GM12872 (cell line): ENCODE results near the gene ASF1A.

Source experiments
- TF ChIP-seq, protein P1 (sequence below): IDR thresholded peaks from 3 replicates; pipeline ENCODE4 v1.5.1; 2011; ENCODE audit warnings: low read depth, mild to moderate bottlenecking, low read length, moderate library complexity; ENCODE audit not compliant: insufficient read depth

The ASF1A gene

DNA sequence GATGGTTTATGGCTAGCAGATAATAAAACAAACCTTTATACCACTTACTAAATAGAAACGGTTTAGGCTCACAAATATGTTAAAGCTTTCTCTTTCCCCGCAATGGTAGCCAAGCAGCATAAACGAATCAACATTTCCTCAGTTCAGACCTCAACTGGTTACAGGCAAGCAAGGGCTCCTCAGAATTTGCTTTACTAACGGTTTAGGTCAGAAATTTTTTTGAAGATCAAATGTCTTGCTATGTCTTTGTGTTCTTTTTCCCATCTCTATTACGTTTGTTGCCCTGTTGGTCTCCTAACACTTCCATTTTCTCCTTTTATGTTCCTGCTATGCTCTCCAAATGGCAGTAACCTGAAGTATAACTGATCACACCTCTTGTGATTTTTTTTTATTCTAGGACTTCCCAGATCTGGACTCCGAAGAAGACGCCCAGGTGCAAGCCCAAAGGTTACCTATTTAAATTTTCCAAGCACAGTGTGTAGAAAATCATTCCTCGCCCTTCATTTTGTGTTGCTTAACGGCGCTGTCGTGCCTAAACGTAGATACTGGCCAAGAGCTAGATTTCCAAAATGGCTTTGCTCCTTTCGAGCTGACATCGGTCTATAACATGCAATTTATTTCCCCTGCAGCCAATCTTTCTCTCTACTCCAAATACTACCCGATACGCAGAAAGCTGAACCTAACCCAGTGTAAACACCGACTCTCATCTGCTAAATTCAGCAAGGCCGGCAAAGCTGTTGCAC is 717 bp upstream of the ASF1A start:
- TF ChIP-seq, protein P1, sequence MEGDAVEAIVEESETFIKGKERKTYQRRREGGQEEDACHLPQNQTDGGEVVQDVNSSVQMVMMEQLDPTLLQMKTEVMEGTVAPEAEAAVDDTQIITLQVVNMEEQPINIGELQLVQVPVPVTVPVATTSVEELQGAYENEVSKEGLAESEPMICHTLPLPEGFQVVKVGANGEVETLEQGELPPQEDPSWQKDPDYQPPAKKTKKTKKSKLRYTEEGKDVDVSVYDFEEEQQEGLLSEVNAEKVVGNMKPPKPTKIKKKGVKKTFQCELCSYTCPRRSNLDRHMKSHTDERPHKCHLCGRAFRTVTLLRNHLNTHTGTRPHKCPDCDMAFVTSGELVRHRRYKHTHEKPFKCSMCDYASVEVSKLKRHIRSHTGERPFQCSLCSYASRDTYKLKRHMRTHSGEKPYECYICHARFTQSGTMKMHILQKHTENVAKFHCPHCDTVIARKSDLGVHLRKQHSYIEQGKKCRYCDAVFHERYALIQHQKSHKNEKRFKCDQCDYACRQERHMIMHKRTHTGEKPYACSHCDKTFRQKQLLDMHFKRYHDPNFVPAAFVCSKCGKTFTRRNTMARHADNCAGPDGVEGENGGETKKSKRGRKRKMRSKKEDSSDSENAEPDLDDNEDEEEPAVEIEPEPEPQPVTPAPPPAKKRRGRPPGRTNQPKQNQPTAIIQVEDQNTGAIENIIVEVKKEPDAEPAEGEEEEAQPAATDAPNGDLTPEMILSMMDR = no peak

DNA sequence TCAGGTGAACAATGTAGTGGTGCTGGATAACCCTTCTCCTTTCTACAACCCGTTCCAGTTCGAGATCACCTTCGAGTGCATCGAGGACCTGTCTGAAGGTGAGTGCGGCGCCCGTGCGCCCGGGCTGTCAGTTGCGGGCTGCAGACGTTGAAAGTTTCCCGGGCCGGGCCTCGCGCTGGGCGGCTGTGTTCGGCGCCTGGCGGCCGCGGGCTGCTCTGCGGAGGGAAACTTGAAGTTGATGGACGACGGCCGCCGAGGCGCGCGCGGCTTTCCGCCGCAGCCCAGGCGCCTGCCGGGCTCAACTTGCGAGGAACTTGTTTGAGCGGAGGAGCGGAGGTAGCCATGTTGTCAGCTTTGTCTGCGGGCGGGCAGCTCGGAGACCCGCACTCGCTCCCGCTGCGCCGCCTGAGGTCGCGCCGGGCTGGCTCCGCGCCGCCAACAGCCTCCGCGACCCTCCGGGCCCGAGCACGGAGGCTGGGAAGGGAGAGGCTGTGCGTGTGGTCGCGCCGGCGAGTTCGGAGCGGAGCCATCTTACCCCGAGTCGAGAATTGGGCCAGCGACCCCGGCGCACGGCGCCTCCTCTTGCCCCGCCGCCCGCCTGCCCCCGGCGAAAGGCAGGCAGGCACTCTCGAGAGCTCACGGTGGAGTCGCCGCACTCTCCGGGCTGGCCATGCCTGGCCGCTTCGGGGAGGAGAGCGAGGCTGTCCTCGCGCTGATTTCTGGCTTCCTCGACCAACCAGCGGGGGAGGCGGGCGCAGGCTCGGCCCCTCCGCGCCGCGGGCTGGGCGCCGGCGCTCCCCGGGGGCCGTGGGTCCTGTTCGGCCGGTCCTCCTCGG is 691 bp downstream of the ASF1A start:
- TF ChIP-seq, protein P1 = peak; percentile 1; the same call in 1 of the 3 replicates

DNA sequence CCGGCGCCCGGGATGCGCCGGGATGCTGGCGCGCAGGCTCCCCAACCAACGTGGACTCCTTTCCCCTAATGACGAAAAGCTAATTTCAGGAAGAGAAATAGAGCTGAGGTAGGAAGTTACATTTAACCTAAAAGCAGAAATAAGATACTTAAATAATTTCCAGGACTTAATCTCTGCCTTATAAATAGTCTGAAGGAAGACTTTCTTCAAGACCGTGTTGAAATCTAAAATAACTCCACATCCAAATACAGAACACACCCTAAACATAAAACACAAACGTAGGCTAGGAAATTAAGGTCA is 1.3 kb downstream of the ASF1A start:
- TF ChIP-seq, protein P1 = no peak

DNA sequence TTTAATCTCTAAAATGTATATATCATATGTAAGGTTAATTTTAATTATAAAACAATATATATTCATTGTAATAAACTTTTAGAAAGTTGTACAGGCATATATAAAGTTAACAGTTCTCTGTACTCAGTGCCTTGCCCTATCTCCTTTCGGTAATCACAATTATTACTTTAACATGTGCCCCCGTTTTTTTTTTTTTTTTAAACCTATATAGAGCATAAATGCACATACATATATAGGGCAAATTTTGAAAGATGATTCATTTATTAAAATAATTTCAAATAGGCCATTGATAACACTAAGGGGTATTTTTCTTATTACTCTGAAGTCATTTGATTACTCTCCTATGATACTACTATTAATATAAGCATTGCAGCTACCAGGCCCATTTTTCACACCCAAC is 1.9 kb downstream of the ASF1A start:
- TF ChIP-seq, protein P1 = no peak

DNA sequence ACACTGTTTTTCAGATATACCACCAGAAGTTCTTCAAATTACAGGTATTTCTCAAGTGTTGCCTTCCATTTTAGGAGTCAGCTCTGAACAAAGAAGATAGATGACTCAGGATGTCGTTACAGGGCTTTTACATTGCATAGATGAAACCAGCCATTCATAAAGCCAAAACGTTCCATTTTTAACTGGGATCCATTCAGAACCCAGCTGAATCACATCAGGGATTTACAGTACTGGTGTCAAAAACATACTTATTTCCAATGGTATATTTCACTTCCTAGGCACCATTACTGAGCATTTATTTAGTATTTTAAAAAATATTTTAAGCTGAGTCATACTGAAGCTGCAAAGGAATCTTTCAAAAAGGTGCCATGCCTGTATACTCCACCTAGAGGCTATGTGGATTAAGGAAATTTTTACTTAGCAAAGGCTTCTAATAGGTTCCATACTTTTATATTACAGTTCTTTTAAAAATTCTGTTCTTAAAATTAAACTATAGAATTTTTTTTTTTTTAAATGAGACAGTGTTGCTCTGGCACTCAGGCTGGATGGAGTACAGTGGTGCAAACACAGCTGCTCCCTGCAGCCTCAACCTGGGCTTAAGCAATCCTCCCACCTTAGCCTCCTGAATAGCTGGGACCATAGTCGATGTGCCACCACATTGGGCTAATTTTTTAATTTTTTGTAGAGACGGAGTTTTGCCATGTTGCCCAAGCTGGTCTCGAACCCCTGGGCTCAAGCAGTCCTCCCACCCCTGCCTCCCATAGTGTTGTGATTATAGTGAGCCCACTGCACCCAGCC is 2.6 kb downstream of the ASF1A start:
- TF ChIP-seq, protein P1 = peak; percentile 46; the same call in 2 of the 3 replicates

DNA sequence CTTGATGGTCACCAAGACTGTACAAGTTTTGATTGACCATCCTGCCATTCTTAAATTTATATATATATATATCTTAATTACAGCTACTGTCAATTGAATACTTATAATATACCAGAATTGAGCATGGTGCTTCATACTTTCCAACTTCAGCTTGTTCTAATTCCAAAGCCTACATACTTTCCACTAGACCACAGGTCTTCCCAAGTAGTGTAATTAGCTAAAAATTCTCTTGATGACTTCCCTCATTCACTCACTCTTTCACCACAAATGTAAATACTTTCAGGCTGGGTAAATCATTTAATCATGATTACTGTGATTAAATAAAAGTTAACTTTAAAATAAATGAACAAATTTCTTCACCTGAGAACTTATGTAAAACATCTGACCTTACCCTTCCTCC is 3.4 kb downstream of the ASF1A start:
- TF ChIP-seq, protein P1 = no peak

DNA sequence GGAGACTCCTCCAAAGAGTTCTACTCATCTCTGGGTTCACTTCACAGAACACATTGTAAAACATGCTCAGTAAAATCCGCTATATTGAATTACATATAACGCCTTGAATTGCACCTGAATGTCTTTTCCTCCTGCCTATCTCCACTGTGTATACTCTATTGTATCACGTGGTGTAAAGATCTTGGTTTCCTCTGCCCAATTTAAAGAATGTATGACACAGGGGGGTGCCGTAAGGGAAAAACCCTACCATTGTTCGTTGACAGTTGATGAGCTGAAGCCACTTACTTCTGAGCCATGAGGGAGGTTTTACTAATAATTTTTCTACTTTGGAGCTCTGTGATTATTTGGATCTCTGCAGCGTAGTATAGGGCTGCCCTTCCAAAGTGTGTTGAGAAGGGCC is 6.0 kb downstream of the ASF1A start:
- TF ChIP-seq, protein P1 = no peak
